Mucosa of stomach (tissue), 1 donor: ENCODE results near the gene BRINP3.

ENCODE experiments used
- H3K27me3 ChIP-seq: one replicate; pipeline ENCODE4 v1.7.0; 2013; ENCODE audit warnings: mild to moderate bottlenecking, low read length; ENCODE audit not compliant: control insufficient read depth, insufficient read depth
- H3K36me3 ChIP-seq: one replicate; pipeline ENCODE4 v1.7.0; 2013; ENCODE audit warnings: low read length; ENCODE audit not compliant: control insufficient read depth, insufficient read depth
- H3K4me1 ChIP-seq: one replicate; pipeline ENCODE4 v1.7.0; 2013; ENCODE audit warnings: mild to moderate bottlenecking, low read length; ENCODE audit not compliant: control insufficient read depth, insufficient read depth
- H3K4me3 ChIP-seq: one replicate; pipeline ENCODE4 v1.7.0; 2013; ENCODE audit warnings: low read length
- H3K9ac ChIP-seq: one replicate; pipeline ENCODE4 v1.7.0; 2013; ENCODE audit warnings: mild to moderate bottlenecking, low read length, moderate library complexity
- H3K9me3 ChIP-seq: one replicate; pipeline ENCODE4 v1.7.0; 2013; ENCODE audit warnings: mild to moderate bottlenecking, low read length, moderate library complexity; ENCODE audit not compliant: control insufficient read depth
- donor health status: Pancreatic carcinoma.

The BRINP3 gene

GRCh38 chr1:190367200-190367599, 110.5 kb downstream of the BRINP3 start:
- H3K9me3 ChIP-seq, result no peaks in the 10 kb centered on the region
- H3K36me3 ChIP-seq, result no peaks in the 10 kb centered on the region
- H3K4me1 ChIP-seq, result no peaks in the 10 kb centered on the region
- no peaks in the 10 kb centered on the region for H3K27me3 ChIP-seq
- no peak overlapping the region for H3K4me3 ChIP-seq
- H3K9ac ChIP-seq, result no peak overlapping the region

GRCh38 chr1:190365283-190365682, 112.4 kb downstream of the BRINP3 start:
- H3K27me3 ChIP-seq, result no peaks in the 10 kb centered on the region
- no peaks in the 10 kb centered on the region for H3K4me1 ChIP-seq
- no peaks in the 10 kb centered on the region for H3K36me3 ChIP-seq
- H3K9ac ChIP-seq, result no peak overlapping the region
- H3K9me3 ChIP-seq, result no peaks in the 10 kb centered on the region
- no peak overlapping the region for H3K4me3 ChIP-seq

- Histone ChIP-seq H3K27me3 (no peaks in the 10 kb centered on the region), H3K4me3 (no peak overlapping the region), H3K4me1 (no peaks in the 10 kb centered on the region), H3K36me3 (no peaks in the 10 kb centered on the region), H3K9ac (no peak overlapping the region), H3K9me3 (no peaks in the 10 kb centered on the region)
These were observed 124.0 kb downstream of the BRINP3 start for GRCh38 chr1:190353538-190354101.

- H3K27me3 ChIP-seq, result no peaks in the 10 kb centered on the region
- no peak overlapping the region for H3K9ac ChIP-seq
- H3K36me3 ChIP-seq, result no peaks in the 10 kb centered on the region
- H3K4me3 ChIP-seq, result no peak overlapping the region
- no peaks in the 10 kb centered on the region for H3K9me3 ChIP-seq
- H3K4me1 ChIP-seq, result no peaks in the 10 kb centered on the region
These were observed 133.2 kb downstream of the BRINP3 start for GRCh38 chr1:190344454-190344853.

GRCh38 chr1:190338829-190339228, 138.8 kb downstream of the BRINP3 start:
- H3K9me3 ChIP-seq, result no peaks in the 10 kb centered on the region
- H3K9ac ChIP-seq, result no peak overlapping the region
- no peaks in the 10 kb centered on the region for H3K27me3 ChIP-seq
- no peaks in the 10 kb centered on the region for H3K36me3 ChIP-seq
- H3K4me1 ChIP-seq, result no peaks in the 10 kb centered on the region
- H3K4me3 ChIP-seq, result no peak overlapping the region

- H3K27me3 ChIP-seq, result no peaks in the 10 kb centered on the region
These were observed 148.8 kb downstream of the BRINP3 start for GRCh38 chr1:190328871-190329270.

GRCh38 chr1:190328361-190328760, 149.3 kb downstream of the BRINP3 start:
- Histone ChIP-seq H3K4me1 (no peaks in the 10 kb centered on the region), H3K9ac (no peak overlapping the region), H3K4me3 (no peak overlapping the region), H3K27me3 (no peaks in the 10 kb centered on the region), H3K36me3 (no peaks in the 10 kb centered on the region), H3K9me3 (no peaks in the 10 kb centered on the region)

More at GRCh38 chr1:190328871-190329270, 148.8 kb downstream of the BRINP3 start:
- no peaks in the 10 kb centered on the region for H3K9me3 ChIP-seq
- no peaks in the 10 kb centered on the region for H3K4me1 ChIP-seq
- no peaks in the 10 kb centered on the region for H3K36me3 ChIP-seq
- no peak overlapping the region for H3K4me3 ChIP-seq
- no peak overlapping the region for H3K9ac ChIP-seq

- no peaks in the 10 kb centered on the region for H3K4me1 ChIP-seq
- H3K36me3 ChIP-seq, result no peaks in the 10 kb centered on the region
- H3K27me3 ChIP-seq, result no peaks in the 10 kb centered on the region
- no peaks in the 10 kb centered on the region for H3K9me3 ChIP-seq
- no peak overlapping the region for H3K4me3 ChIP-seq
- H3K9ac ChIP-seq, result no peak overlapping the region
These were observed 150.4 kb downstream of the BRINP3 start for GRCh38 chr1:190327271-190327670.

GRCh38 chr1:190323530-190323929, 154.1 kb downstream of the BRINP3 start:
- H3K9me3 ChIP-seq, result no peaks in the 10 kb centered on the region
- no peaks in the 10 kb centered on the region for H3K4me1 ChIP-seq
- no peak overlapping the region for H3K4me3 ChIP-seq
- no peaks in the 10 kb centered on the region for H3K36me3 ChIP-seq
- no peaks in the 10 kb centered on the region for H3K27me3 ChIP-seq
- H3K9ac ChIP-seq, result no peak overlapping the region

GRCh38 chr1:190322274-190322673, 155.4 kb downstream of the BRINP3 start:
- H3K4me1 ChIP-seq, result no peaks in the 10 kb centered on the region

GRCh38 chr1:190320952-190321351, 156.7 kb downstream of the BRINP3 start:
- no peaks in the 10 kb centered on the region for H3K4me1 ChIP-seq
- no peak overlapping the region for H3K4me3 ChIP-seq
- H3K36me3 ChIP-seq, result no peaks in the 10 kb centered on the region
- H3K27me3 ChIP-seq, result no peaks in the 10 kb centered on the region
- H3K9me3 ChIP-seq, result no peaks in the 10 kb centered on the region
- H3K9ac ChIP-seq, result no peak overlapping the region

More at GRCh38 chr1:190322274-190322673, 155.4 kb downstream of the BRINP3 start:
- no peaks in the 10 kb centered on the region for H3K27me3 ChIP-seq
- no peak overlapping the region for H3K4me3 ChIP-seq
- no peaks in the 10 kb centered on the region for H3K36me3 ChIP-seq
- no peak overlapping the region for H3K9ac ChIP-seq
- H3K9me3 ChIP-seq, result no peaks in the 10 kb centered on the region

- no peak overlapping the region for H3K9ac ChIP-seq
- H3K9me3 ChIP-seq, result no peaks in the 10 kb centered on the region
- H3K4me3 ChIP-seq, result no peak overlapping the region
- H3K27me3 ChIP-seq, result no peaks in the 10 kb centered on the region
- no peaks in the 10 kb centered on the region for H3K4me1 ChIP-seq
- H3K36me3 ChIP-seq, result no peaks in the 10 kb centered on the region
These were observed 164.9 kb downstream of the BRINP3 start for GRCh38 chr1:190312763-190313162.

- no peak overlapping the region for H3K4me3 ChIP-seq
- H3K27me3 ChIP-seq, result no peaks in the 10 kb centered on the region
- no peaks in the 10 kb centered on the region for H3K9me3 ChIP-seq
These were observed 174.2 kb downstream of the BRINP3 start for GRCh38 chr1:190303501-190303900.

More at GRCh38 chr1:190303501-190303900, 174.2 kb downstream of the BRINP3 start:
- Histone ChIP-seq H3K36me3 (no peaks in the 10 kb centered on the region), H3K4me1 (no peaks in the 10 kb centered on the region), H3K9ac (no peak overlapping the region)
